ENCODE results near the gene ABCC8. TPM values are rescaled to one million over a fixed set of nuclear protein-coding genes. Genes with fewer than 3 reads are reported as not detected.

Gene ABCC8
- total RNA-seq, 1 experiment from 2014 or later = 2.4 TPM

DNA sequence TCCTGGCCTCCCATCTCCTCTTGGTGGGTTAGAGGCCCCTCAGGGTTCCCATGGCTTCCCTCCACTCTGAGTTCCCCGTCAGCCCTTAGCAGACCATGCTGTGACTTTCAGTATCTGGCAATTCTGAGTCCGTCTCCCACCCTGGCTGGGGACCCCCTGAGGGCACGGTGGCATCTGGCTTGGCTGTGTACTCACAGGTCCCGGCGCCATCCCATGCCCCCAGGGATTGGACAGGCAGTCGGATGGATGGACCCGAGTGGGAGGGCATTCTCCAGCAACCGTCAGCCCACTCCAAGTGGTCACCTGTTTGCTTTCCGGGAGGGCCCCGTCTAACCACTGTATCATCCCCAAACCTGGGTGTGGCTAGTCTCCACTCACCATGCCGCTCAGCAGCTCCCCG, 24.0 kb upstream of the ABCC8 start:
- Mint-ChIP-seq H3K27me3 (ENCODE audit: low read depth) (peaks cover 19% of the 10 kb centered on the region), H3K36me3 (ENCODE audit: insufficient read depth in 1 of 3, low read depth in 3 of 3) (no peaks in the 10 kb centered on the region), H3K4me3 (no peak overlapping the region), H3K4me1 (peaks cover 7 to 15% of the 10 kb centered on the region in 2 experiments), H3K27ac (peak overlapping the region in 1 of 3 experiments; percentile 88; a peak in 1 of 7 replicates), H3K9me3 (no peaks in the 10 kb centered on the region)
- no peaks in the 10 kb centered on the region for H4K20me1 ChIP-seq (ENCODE audit: control insufficient read depth, insufficient read depth, insufficient read length)
- no peak overlapping the region for H4K5ac ChIP-seq (ENCODE audit: insufficient read length, low read depth, low read length)
- no peak overlapping the region for H3K23ac ChIP-seq (ENCODE audit: insufficient read length, low read depth, low read length)
- no peak overlapping the region for H3K27ac ChIP-seq (ENCODE audit: insufficient read length, low read depth, low read length)
- H3K4ac ChIP-seq (ENCODE audit: low read depth, low read length) = no peak overlapping the region
- H2BK12ac ChIP-seq (ENCODE audit: insufficient read length, low read depth, low read length) = no peak overlapping the region
- H4K8ac ChIP-seq (replicated peaks; ENCODE audit: insufficient read length, low read depth, low read length) = no peak overlapping the region
- no peak overlapping the region for H3K18ac ChIP-seq (ENCODE audit: insufficient read length, low read depth, low read length)
- H3K56ac ChIP-seq (ENCODE audit: insufficient read length, low read depth, low read length) = no peak overlapping the region
- H3K4me1 ChIP-seq (ENCODE audit: insufficient read depth, low read length) = no peaks in the 10 kb centered on the region; the same call in 1 of the 2 replicates
- no peaks in the 10 kb centered on the region for H3K79me1 ChIP-seq (ENCODE audit: insufficient read depth, low read depth, low read length, poor library complexity, severe bottlenecking)
- DNase-seq = no peak
- no peaks in the 10 kb centered on the region for H3K9me3 ChIP-seq (ENCODE audit: control insufficient read depth, low read depth, low read length)
- H3K9ac ChIP-seq (ENCODE audit: extremely low read depth, insufficient read length, low read length) = no peak overlapping the region
- no peak overlapping the region for H2BK15ac ChIP-seq (ENCODE audit: low read depth, low read length)
- WGBS (ENCODE audit: extremely low coverage, insufficient read length, low lambda C conversion rate) = no CpG with 5 or more reads among the region's 12 CpGs
- no peak overlapping the region for H4K91ac ChIP-seq (ENCODE audit: insufficient read length, low read depth, low read length)
- H3T11ph ChIP-seq (ENCODE audit: low read length) = no peak overlapping the region
- H3K4me2 ChIP-seq (ENCODE audit: insufficient read depth, insufficient read length, low read length) = no peak overlapping the region
- H2BK5ac ChIP-seq (ENCODE audit: insufficient read length, low read length) = no peak overlapping the region
- H2AK5ac ChIP-seq (ENCODE audit: insufficient read length, low read length) = no peak overlapping the region
- H2BK120ac ChIP-seq (ENCODE audit: low read depth, low read length, poor library complexity, severe bottlenecking) = no peak overlapping the region
- H2BK20ac ChIP-seq (ENCODE audit: low read depth, low read length, poor library complexity, severe bottlenecking) = no peak overlapping the region
- no peaks in the 10 kb centered on the region for H3K27me3 ChIP-seq (ENCODE audit: insufficient read depth, low read length)
- TF ChIP-seq CTCF (conservative IDR thresholded peaks at IDR 0.05) = no peak
- no peaks in the 10 kb centered on the region for H3K79me2 ChIP-seq (ENCODE audit: insufficient read depth, low read length)
- no peaks in the 10 kb centered on the region for H3K23me2 ChIP-seq (ENCODE audit: insufficient read length, low read depth, low read length, poor library complexity, severe bottlenecking)
- no peak overlapping the region; the same call in 1 of the 2 replicates for H3K14ac ChIP-seq (ENCODE audit: insufficient read depth, low read length)
- H2AFZ ChIP-seq (ENCODE audit: low read length) = no peak overlapping the region

All from H9 (cell line).